HPDE6-E6E7 (cell line): ENCODE data around the gene GORASP1.

Experiments
- DNase-seq: peaks from one replicate; pipeline ENCODE4 v3.0.0; 2011; ENCODE audit warnings: missing footprints; ENCODE audit errors: extremely low spot score

The GORASP1 gene

DNA sequence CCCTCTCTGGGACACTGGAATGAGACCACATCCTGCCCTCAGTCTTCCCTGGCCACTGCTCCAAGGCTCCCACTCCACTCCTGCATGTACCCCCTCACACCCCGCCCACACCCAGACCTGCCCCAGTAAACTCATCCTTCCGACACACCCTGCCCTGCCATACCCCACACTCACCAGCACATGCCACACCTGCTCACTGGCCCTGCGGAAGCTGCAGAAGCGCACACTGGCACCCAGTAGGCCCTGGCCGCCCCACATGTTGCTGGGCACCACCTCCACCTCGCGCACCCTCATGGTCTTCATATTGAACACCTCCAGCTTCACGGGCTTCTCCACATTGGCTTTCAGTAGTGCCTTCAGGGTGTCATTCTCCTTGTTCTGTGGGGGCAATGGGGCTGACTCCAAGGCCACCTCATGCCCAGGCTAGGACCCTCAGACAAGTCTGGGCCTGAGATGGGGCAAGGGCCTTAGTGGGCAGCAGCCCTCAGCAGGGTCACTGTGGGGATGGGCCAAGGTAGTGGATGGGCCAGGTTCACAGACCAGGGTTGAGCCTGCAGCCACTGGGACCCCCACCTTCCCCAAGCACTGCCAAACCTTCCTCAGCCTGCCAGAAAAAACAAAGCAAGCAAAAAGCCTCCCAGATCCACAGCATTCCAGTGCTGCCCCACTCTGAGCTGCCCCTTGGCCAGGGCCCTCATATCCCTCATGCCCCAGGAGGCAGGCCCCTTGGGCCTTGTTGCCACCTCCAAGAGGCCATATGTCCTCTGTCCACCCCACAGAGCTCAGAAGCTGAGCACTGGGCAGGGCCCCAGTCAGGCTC, 4.7 kb downstream of the GORASP1 start:
- no peak for DNase-seq

DNA sequence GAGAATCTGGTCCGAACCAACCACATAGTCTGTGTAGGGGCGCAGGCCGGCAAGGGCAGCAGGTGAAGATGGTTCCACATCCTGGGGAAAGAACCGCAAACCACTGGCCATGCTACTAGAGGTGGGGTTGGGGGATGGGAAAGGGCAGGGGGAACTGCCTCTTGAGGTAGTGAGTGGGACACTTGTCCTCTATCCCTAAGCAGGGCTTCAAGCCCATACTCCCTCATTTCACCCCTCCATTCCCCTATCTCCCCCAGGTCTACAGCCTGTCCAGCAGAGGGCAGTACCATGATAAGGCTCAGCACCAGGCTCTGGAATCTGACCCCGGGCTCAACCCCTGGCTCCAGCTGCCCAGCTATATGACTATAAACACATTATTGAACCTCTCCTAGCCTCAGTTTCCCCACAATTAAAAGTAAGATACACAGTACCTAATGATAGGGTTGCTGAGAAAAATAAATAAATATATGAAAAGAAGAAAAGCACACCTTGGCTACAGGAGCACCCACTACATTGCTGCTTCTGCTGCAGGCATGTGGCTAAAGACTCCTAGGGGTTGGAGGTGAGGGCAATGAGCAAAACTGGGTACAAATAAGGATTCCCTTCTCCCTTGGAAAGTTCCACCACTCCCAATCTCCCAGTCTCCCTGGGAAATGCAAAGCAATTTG, 6.3 kb downstream of the GORASP1 start:
- peak; percentile 25 for DNase-seq

DNA sequence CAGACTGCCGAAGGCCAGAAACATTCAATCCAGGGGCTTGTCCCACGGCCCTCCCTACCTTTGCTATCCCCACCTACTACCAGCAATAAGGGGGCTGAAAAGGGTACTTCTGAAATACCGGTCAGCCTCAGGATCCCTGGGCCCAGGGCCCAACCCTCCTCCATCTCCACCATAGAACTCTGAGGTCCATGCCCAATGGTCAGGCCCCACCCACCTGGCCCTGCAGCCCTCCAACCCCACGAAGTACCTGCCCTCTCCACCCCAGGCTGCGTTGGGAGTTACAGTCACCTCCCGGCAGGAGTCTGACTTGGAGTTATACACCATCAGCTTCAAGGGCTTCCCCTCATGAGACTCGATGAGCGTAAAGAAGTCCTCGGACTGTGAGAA, 6.9 kb downstream of the GORASP1 start:
- DNase-seq, result no peak

DNA sequence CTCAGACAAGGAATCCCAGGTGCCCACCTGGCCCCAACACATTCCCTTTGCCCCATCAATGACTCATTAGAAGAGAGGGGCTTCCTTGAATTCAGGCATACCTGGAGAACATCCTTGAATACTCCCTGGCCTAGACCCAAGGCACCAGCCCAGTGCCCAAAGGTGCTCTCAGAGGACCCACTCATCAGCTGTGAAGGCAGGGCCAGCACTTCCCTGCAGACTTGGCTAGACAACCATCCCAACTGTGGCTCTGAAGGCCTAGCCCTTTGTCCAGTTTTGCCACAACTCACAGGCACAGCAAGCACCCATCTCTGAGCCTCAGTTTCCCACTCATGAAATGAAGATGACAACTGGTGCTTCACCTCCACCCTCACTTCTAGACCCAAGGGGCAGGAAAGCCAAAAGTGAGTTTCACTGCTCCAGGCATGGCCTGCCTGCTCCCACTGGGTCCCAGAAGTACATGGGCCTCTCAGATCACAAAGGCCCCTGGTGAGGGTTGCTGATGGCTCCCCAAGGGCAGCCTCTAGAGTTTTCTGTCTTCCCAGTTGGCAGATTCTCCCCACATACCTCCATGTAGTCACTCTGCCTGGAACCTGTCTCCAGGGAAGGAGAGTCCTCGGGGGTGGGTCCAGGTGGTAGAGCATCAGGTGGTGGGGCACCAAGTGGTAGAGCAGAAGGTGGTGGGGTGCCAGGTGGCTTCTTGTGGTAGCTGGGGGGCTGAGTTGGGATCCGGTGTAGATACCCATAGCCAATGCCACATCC, 7.5 kb downstream of the GORASP1 start:
- DNase-seq, result no peak

DNA sequence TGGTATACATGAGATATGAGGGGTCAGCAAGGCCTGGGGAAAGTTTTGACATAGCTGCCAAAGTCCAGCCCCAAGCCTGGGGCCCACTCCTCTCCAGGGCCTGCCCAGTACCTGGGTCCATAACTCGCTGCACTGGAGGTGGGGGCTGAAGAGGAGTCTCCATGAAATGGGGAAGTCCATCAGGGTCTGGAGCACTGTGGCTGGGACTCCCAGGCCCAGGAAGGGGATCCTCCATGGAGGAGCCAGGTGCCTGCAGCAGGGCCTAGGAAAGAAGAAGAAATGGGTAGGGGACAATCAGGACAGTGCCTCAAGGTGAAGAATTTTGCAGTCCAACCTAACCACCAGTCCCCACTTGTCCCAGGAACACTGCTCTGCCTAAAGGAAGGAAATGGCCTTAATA, 8.2 kb downstream of the GORASP1 start:
- no peak for DNase-seq

DNA sequence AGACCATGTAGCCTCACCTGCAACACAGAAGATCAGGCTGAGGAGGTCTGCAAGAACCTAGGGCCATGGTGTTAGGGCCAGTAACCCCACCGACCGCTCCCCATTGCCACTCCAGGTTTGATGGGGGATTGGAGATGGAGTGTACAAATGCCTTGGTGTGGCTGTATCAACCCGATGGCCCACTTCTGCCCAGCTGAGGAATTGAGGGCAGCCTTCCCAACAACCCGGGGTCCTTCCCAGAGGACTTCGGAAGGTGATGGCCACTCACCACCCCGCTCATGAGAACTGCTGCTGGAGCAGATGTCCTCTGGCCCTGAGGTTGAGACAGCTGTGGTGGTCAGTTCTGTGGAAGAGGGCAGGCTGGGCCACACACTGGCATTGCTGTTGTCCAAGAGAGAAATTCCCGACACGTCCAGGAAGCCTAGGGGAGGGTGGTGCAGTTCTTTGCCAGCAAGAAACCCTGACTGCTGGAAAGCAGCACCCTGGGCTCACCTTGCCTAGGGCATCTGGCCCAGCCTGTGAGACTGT, 8.9 kb downstream of the GORASP1 start:
- no peak for DNase-seq

DNA sequence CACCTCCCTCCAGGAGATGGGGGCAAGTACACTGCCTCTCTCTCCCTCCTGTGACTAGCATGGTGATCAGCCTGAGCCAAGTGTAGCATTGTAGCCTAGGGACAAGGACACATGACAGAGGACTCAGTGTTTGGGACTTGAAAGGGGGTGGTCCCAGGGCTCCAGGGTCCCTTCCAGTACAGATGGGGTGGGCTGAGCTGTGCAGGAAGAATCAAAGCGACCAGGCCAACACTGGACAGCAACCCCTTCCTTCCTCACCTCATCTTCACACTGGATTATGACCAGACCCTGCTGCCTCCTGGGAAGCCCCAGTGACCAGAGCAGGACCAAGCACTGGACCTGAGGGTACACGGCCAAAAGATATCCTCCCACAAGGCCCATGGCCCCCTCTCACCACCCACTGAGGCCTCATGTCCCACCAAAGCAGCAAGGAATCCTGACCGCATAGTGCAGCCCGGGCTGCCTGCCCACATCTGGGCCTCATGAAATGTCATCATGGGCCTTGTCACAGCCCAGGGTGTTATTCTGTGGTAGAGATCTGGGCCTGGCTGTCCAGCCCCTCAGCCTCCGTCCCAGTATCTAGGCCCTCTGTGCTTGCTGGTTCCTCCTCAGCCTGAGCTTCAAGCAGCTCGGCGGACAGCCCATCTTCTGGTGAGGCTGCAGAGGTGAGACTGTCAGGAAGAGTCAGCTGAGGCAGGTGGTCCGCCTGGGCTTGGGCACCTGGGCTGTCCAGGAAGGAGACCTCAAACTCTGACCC, 9.5 kb downstream of the GORASP1 start:
- no peak for DNase-seq

DNA sequence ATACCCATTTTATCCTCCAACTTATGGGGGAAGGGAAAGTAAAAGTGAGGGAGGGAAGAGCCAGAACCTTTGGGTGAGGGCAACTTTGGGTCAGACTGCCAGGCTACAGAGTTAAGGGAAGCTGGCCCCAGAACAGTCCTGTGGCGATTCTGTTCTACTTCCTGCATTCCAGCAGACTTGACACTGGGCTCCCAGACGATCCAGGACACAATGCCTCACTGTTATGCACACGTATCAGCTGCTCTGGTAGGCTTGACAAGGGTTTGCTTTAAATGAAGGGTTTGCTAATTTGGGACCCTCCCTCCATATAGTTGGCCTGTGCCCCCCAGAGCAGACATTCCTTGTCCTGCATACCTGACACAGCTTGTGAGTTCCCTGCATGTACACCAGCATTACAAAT, 10.7 kb downstream of the GORASP1 start:
- no peak for DNase-seq

DNA sequence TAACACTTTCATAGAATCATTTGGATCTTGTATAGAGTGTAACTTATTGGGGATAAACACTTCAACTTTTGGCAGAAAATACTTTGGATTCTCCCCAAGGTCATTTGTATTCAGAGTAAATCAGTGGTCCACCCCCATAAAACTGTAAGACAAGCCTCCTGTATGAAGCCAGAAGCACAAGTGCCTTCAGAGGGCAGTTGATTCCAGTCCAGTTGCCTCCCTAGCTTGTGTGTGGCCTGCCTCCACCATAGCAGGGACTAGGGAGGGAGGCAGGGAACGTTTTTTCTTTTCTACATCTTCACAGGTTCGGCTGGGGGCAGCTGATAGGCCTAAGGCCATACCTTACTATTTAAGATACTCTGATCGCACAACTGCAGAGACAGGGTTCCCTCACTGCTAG, 11.6 kb downstream of the GORASP1 start:
- DNase-seq, result no peak

DNA sequence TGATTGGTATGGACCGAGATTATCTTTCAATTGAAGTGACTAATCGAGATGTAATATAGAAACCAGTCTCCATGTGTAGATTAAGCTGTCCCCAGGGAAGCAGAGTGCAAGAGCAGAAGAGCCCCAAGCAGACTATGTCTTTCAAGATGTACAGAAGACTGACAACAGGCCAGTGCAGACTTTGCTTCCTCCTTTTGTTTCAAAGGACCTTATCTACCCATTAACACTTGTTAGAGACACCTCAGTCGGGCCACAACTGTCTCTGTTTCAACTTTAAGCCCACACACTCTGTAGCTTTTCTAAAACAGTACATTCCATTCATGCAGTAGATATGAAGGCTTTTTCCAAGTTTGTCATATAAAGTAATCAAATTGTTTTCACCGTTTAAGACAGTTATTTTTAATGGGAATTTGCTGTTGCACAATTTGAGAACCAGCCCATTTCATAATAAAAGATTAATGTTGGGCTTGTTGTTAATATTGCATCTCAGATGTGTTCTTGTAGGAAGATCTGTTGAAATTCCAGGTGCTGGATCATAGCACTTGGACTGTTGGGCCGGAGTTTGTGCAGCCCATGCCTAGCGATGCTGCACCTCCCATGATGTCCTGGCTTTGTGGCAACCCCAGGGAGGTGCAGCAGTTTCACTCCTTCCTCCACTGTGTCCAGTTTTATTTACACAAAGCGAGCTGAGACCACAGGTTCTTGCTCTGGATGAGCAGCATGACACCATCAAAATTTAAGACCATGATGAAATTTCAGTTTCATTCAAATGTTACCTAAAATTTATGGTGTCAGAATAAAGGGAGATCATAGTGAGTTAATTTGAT, 12.4 kb downstream of the GORASP1 start:
- no peak for DNase-seq

DNA sequence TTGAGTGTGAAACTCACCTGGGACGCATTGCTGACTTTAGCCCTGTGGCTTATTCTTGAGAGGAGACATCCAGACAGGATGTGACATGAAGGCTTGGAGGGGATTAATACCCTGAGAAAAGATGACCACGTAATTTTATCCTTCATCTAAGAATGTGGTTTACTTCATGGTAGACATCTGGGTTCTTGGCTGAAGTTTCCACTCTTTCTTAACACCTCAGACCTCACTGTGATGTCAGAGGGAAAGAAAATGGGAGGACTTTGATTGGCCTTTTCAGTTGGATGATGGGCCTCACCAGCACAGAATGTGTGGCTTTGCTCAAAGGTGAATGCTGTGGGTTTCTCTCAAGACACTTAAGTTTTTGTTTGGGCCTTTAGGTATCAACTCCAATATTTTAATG, 16.5 kb downstream of the GORASP1 start:
- DNase-seq, result no peak

DNA sequence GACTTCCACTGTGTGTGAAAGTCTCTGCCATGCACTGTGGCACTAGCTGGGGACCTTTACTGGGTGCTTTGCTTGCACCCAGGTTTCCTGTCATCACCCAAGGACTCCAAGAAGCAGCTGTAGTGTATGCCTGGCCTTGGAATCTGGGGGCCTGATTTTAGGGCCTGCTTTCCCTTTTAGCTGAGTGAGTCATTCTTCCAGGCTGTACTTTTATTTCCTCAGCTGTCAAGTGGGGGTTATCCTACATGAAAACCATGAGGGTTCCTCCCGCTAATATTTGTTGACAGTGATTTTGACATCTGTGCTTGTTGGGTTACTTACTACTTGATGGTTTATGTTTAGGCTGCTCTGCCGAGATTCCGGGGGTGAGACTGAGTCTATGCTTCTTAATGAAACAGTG, 18.5 kb downstream of the GORASP1 start:
- no peak for DNase-seq

DNA sequence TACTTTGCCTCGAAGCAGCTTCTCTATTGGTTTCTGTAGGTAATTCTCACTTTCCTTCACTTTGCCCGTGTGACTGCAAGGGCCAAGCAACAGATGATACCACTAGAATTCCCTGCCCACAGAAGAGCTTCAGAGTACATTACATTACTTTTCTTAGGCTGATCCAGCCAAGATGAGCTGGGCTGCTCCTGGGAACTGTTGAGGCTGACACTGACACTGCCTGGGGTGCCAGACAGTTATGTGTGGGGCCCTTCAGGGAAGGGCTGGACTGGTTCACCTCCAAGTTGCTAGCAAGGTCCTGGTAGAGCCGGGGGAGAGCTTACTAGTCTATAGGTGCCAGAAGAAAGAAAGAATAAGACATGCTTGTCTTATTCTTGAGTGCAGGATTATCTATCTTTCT, 19.0 kb downstream of the GORASP1 start:
- DNase-seq, result no peak

DNA sequence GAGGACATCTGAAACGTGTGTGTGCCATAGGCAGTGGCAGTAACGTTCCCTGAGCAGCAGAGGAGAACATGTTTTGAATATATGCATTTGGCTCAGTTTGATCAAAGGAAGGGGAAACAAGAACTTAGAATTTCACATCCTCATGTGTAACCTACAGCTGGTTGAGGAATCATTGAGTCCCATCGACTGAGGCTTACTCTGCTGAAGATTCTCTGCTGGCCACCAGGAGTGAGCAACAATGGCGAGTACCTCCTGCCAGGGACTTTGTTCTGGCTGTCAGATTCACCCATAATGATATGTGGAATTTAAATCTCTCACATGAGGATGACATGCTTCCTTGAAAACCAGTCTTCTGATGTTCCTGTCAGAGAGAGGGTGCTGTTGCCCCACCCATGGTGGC, 21.3 kb downstream of the GORASP1 start:
- no peak for DNase-seq

DNA sequence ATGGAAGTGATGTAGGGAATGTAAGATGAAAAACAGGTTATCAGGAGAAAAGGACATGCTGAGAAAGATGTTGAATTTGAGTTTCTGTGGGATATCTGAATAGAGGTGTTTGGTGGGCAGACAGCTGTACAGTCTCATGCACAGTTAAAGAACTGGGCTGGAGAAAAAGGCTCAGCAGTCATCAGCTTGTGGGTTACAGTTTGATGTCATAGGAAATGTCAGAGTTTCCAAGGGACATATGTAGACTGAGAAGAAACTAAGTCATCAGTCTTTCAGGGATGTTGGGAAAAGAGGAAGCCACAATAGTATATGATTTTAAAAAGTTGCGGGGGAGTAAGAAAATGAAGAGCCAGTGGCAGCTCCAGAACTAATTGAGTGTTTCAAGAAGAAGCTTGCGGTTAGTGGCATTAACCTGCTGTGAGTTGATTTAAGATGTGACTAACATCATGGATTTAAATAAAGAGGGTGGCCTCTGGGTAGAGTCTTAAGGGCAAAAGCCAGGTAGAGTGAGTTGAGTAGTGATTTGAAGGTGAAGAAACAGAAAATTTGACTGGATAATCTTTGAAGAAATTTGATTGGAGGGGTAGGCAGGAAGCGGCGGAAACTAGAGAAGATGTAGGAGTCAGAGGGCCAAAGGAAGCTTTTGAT, 24.6 kb downstream of the GORASP1 start:
- no peak for DNase-seq

DNA sequence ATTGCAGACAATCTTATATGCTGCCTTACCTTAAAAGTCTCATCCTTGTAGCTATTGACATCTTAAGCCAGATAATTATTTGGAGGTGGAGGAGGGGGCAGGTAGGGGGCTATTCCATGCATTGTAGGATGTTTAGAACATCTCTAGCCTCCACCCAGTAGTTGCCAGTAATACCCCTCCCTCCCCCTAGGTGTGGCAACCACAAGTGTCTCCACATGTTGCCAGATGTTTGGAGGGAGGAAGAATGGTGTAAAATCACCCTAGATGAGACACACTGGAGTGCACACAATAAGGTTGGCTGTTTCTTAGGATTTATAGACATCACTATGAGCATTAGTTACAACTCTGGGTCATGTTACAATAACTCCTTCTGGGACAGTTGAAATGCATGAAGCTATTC, 27.4 kb downstream of the GORASP1 start:
- DNase-seq, result no peak

DNA sequence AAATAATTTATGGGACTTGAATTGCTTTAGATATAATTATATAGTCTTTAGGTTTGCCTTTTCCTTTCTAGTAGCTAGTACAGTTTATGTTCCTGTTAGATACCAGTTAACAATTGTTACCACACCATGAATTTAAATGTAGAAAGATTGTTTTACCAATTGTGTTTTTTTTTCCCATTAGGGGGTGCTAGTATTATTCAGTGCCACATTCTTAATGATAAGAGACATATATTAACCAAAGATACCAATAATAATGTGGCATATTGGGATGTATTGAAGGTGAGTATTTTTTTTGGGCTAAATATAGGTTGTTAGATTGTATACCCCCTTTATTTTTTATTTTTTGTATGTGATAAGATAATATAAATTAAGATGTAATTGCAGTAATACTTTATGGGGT, 27.9 kb downstream of the GORASP1 start:
- DNase-seq, result no peak

DNA sequence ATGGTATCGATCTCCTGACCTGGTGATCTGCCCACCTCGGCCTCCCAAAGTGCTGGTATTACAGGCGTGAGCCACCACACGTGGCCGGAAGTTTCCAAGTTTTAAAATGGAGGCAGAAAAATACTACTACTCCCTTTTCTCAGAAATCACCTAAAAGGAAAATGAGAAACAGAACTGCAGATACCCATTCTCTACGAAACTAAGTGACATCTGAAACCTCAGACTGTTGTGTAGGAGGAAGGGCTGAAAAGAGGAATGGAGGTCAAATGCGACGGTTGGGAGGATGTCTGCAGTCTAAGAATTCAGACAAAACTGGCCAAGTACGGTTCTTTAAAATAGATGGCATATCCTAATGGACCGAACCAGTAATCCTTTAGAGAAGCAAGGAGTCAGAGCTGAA, 31.5 kb downstream of the GORASP1 start:
- DNase-seq, result no peak

DNA sequence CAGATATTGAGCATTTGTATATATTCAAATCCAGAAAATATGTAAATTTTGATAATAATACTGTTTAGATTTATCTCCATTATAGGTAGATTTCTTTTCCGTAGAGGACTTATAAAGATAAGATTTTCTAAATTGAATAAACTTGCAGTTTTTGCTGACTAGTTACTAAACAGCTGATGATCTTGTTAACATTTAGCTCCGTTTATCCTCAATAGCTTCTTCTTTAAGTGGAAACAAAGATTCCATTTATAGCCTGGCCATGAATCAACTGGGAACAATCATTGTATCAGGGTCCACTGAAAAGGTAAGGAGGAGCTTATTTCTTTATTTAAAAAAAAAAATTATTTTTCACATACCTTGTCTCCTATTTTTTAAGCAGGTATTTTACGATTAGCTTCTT, 38.9 kb downstream of the GORASP1 start:
- DNase-seq, result no peak

DNA sequence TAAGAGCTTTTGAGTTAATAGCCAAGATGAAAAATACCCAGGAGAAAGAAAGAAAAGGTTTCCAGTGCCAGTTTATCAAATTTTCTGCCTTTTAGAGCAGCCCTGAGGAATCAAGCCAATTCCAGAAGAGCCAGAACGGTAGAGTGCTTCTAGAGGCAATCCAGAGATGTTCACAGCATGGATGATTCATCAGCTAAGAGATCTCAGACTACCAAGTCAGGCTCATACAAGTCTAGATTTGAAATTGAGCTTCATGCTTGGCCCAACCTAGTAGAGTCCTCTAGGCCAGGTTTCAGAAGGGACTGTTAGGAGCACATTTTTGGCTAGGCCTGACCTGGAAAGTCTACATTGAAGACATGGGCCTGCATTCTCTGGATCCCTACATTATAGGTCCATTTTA, 40.1 kb downstream of the GORASP1 start:
- peak; percentile 0 for DNase-seq
